ENCODE measurements around the gene C10orf62. TPM values are rescaled to one million over a fixed set of nuclear protein-coding genes. Genes with fewer than 3 reads are reported as not detected.

The C10orf62 gene
- total and polyA plus RNA-seq, 2 of the 13 experiments (the other 11 are each of a cell fraction or from before 2014, with no cell fraction given), result 0.61 to 1.6 TPM

DNA sequence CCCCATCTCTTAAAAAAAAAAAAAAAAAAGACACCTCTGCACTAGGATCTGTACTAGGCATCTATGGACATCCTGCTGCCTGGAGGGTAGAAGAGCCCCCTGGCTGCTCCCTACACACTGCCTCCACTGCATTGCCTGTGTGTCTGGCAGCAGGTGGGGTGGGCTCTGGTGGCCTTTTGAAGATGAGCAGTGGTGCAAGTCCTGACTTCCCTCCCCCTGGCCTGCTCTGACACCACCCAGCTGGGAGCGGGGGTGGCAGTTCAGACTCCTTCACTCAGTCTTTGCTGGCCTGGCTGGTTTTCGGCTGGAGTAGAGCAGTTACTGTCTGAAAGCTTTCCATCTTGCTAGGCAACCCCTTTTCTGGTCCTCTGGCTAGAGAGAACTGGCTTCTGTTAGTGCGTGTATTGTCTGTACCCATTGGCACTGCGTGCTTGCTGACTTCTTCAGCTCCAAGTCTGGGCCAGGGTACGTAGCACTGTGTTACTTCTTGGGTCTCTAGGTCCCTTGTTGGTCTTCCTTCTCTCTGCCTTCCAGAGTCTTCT, 17.6 kb downstream of the C10orf62 start:
- Histone ChIP-seq H3K27me3 (ENCODE audit: control insufficient read depth in 1 of 2, insufficient read depth in 2 of 2, low read length in 2 of 2) (no peaks in the 10 kb centered on the region), H3K79me2 (ENCODE audit: insufficient read depth, low read length) (no peaks in the 10 kb centered on the region), H3K27ac (ENCODE audit: extremely low read length, insufficient read depth, low read length) (no peak overlapping the region), H3K9ac (ENCODE audit: insufficient read depth, low read depth, low read length) (no peak overlapping the region), H3K4me2 (ENCODE audit: low read depth, low read length) (no peak overlapping the region), H3K4me1 (ENCODE audit: insufficient read depth, low read length) (peaks cover 5% of the 10 kb centered on the region; the same call in 1 of the 2 replicates), H2AFZ (ENCODE audit: low read length) (no peak overlapping the region), H3K36me3 (replicated peaks in 1 of 2; ENCODE audit: control insufficient read depth in 1 of 2, insufficient read depth in 2 of 2, low read length in 2 of 2) (no peaks in the 10 kb centered on the region), H4K20me1 (ENCODE audit: insufficient read depth, low read length) (no peaks in the 10 kb centered on the region), H3K9me3 (ENCODE audit: low read length) (no peaks in the 10 kb centered on the region), H3K4me3 (replicated peaks in 1 of 3; ENCODE audit: insufficient read depth in 1 of 3, low read depth in 2 of 3, low read length in 3 of 3) (no peak overlapping the region)
- DNase-seq (ENCODE audit: low spot score) (no peak), ATAC-seq (no peak), FAIRE-seq (no peak)
- POLR2A ChIA-PET, result interaction anchor here (1.6 kb wide), 1 partner anchor 23 kb away, joined by 4 read pairs; the partner anchor contains the start of gene HOGA1
- in situ Hi-C loops (cut with HindIII; ENCODE audit: extremely low pct_ligation_motif_present, low pct_unique_long_range_greater_than_20kb), result no loop called here
- WGBS (ENCODE audit: low lambda C conversion rate), result 83% methylated on average over 5 of the region's 5 CpGs
- CTCF ChIA-PET (ENCODE audit: low intra/inter-chr PET ratio, low total read pairs), result no interaction called here
- no peak for TF ChIP-seq KLF9 (CRISPR knock-in tag; IDR thresholded peaks at IDR 0.05; ENCODE audit: low read depth)
- TF ChIP-seq BRD4 (CRISPR knock-in tag; IDR thresholded peaks at IDR 0.05), result no peak
- TF ChIP-seq TEAD2 (CRISPR knock-in tag; IDR thresholded peaks at IDR 0.05), result no peak
- TF ChIP-seq, protein P1, sequence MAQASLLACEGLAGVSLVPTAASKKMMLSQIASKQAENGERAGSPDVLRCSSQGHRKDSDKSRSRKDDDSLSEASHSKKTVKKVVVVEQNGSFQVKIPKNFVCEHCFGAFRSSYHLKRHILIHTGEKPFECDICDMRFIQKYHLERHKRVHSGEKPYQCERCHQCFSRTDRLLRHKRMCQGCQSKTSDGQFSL (CRISPR knock-in tag; IDR thresholded peaks at IDR 0.05), result no peak
- no peak for TF ChIP-seq NFRKB (IDR thresholded peaks at IDR 0.05)
- no peak for TF ChIP-seq ZNF234 (CRISPR knock-in tag; conservative IDR thresholded peaks at IDR 0.05)
- TF ChIP-seq ZSCAN31 (CRISPR knock-in tag; IDR thresholded peaks at IDR 0.05; ENCODE audit: low read depth), result no peak
- TF ChIP-seq ZNF350 (CRISPR knock-in tag; IDR thresholded peaks at IDR 0.05; ENCODE audit: borderline replicate concordance, low read depth), result no peak
- intact Hi-C loops (cut with micrococcal nuclease; ENCODE audit: unreplicated experiment), result no loop called here
- no TSS peak for BruUV-seq (replicated peaks)

GRCh38 chr10:97608991-97609561, 19.6 kb downstream of the C10orf62 start:
- H4K20me1 ChIP-seq (ENCODE audit: insufficient read depth, low read length), result no peaks in the 10 kb centered on the region
- no peaks in the 10 kb centered on the region for H3K9me3 ChIP-seq (ENCODE audit: low read length)
- intact Hi-C loops (cut with micrococcal nuclease; ENCODE audit: unreplicated experiment), result no loop called here
- BruUV-seq (replicated peaks), result no TSS peak
- H2AFZ ChIP-seq (ENCODE audit: low read length), result no peak overlapping the region
- no peak overlapping the region for H3K4me2 ChIP-seq (ENCODE audit: low read depth, low read length)
- no peaks in the 10 kb centered on the region for H3K36me3 ChIP-seq (replicated peaks in 1 of 2; ENCODE audit: control insufficient read depth in 1 of 2, insufficient read depth in 2 of 2, low read length in 2 of 2)
- FAIRE-seq (no peak), ATAC-seq (no peak), DNase-seq (ENCODE audit: low spot score) (no peak)
- in situ Hi-C loops (cut with HindIII; ENCODE audit: extremely low pct_ligation_motif_present, low pct_unique_long_range_greater_than_20kb), result no loop called here
- H3K79me2 ChIP-seq (ENCODE audit: insufficient read depth, low read length), result no peaks in the 10 kb centered on the region
- no peaks in the 10 kb centered on the region for H3K27me3 ChIP-seq (ENCODE audit: control insufficient read depth in 1 of 2, insufficient read depth in 2 of 2, low read length in 2 of 2)
- 92% methylated on average over 13 of the region's 13 CpGs for WGBS (ENCODE audit: low lambda C conversion rate)
- H3K4me3 ChIP-seq (replicated peaks in 1 of 3; ENCODE audit: insufficient read depth in 1 of 3, low read depth in 2 of 3, low read length in 3 of 3), result no peak overlapping the region
- CTCF ChIA-PET (ENCODE audit: low intra/inter-chr PET ratio, low total read pairs), result interaction anchor here (1.1 kb wide), 1 partner anchor 36 kb away, joined by 4 read pairs; no protein-coding TSS in a partner anchor
- no peak overlapping the region for H3K9ac ChIP-seq (ENCODE audit: insufficient read depth, low read depth, low read length)
- H3K4me1 ChIP-seq (ENCODE audit: insufficient read depth, low read length), result no peaks in the 10 kb centered on the region
- POLR2A ChIA-PET, result interaction anchor here (1.6 kb wide), 1 partner anchor 25 kb away, joined by 4 read pairs; the partner anchor contains the start of gene HOGA1
- TF ChIP-seq ZNF230 (CRISPR knock-in tag; IDR thresholded peaks at IDR 0.05) (no peak), ZFP82 (CRISPR knock-in tag; IDR thresholded peaks at IDR 0.05; ENCODE audit: borderline replicate concordance) (no peak)
- H3K27ac ChIP-seq (ENCODE audit: extremely low read length, insufficient read depth, low read length), result no peak overlapping the region
